ENCODE results near the gene PPT1.
"Not testable (repeated sequence)": the region's sequence is repeated elsewhere in the genome, so short reads cannot be mapped to it uniquely, and the experiment has no call there.

PPT1 gene

DNA sequence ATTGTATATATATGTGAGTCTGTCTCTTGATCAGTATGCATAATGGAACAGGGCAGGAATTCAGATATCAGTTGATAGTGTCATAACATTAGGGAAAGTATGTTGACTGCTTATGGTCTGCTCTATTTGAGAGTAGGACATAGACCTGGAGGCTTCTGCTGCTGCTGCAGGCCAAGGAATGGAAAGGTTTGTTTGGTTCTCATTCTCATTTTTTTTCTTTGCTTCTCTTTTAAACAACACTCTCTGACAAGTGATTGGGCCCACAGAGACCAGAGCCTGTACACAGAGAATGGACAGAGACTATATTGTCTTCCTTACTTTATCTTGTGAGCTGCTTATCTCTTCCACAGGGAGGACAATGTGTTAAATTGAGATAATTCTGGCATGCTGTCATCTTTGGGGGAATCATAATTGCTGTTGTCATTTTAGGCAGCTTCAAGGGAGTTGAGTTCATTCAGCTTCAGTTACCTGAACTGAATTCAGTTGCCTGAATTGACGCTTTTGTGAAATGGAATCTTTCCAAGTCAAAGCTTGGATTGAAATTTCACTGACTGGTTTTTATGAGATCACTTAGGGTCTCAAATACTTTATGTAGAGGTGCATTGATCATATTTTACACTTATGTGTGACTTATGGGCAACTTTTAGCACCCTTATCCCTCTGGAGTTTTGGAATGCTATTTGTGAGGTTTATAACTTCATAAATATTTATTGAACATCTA is 39.6 kb downstream of the PPT1 start:
- no peak for DNase-seq (ENCODE audit: low read depth, low spot score)

DNA sequence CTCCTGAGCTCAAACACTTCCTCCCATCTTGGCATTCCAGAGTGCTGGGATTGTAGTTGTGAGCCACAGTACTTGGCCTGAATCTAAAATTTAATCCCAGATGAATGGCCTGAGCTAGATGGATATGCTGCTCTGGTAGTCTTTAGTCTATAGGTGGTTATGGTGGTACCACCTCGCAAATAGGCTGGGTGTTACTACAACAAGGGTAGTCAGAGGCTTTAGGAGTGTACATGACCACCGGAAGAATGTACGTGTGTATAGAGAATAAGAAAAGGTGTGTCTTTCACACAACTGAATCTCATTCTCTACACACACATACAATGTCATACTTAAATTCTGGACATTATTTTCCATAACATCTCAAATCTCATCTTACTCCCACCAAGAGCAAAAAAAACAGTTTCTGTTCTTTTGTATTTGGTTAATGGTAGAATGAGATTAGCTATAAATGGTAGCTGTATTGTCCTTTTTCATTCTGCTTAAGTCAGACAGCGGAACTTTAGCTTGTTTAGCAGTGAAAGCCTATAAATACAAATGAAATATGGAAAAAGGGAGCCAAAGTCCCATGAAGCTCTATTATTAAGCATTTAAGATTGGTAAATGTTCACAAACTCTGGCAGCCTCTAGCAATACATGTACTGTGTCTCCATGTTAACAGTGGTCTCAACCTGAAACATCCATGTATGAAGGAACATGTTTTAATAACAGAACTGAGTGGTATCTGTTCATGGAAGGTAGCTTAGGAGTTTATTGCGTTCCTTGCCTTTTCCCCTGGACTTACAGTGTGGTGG is 40.3 kb downstream of the PPT1 start:
- DNase-seq (ENCODE audit: low read depth, low spot score): no peak

DNA sequence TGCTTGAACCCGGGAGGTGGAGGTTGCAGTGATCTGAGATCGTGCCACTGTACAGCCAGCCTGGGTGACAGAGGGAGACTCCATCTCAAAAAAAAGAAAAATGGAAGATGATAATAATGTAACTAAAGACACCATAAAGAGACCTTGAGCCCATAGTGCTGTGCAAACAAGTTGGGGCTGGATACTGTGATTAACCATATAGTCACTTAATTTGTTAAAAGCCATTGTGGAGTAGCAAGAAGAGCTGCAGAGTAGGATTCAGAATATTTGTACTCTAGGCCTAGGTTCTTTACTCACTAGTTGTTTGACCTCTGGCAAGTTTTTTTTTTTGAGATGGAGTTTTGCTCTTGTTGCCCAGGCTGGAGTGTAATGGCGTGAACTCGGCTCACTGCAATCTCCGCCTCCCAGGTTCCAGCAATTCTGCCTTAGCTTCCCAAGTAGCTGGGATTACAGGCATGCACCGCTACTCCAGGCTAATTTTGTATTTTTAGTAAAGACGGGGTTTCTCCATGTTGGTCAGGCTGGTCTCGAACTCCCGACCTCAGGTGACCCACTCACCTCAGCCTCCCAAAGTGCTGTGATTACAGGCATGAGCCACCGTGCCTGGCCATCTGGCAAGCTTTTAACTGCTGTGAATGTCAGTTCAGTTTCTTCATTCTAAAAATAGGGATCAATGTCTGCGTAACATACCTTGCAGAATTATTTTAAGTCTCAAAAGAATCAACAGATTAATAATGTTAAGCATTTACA is 43.7 kb downstream of the PPT1 start:
- DNase-seq (ENCODE audit: low read depth, low spot score): no peak

DNA sequence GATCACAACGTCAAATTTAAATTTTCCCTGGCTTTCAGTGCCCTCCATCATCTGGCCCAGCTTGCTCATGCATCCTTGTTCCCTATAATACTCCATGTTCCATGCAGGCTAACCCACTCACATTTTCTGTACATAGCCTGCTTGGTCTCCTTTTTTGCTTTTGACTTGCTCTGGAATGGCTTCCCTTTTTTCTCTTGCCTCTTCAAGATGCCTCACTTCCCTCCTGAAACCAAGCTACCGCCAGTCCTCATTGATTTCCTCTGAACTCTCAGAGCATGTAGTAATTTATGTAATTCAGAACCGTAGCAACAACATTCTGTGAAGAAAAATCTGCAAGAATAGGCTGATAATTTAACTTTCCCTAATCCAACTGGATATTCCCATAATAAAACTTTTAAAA is 46.2 kb downstream of the PPT1 start:
- no peak for DNase-seq (ENCODE audit: low read depth, low spot score)

DNA sequence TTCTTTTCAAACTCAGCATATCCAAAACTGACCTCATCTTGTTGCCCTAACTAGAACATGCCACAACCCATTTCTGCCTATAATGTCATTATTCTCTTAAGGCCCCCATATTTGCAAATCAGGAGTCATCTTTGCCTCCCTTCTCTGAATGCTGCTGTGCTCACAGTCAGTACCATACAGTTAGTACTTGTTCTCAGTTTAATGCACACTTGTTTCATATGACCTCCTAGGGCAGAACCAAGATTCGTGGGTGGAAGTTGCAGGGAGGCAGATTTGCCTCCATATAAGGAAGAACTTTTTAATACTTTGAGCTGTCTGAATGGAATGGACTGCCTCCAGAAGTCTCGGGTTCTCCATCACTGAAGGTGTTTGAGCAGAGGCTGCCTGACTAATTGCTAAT is 47.3 kb downstream of the PPT1 start:
- no peak for DNase-seq (ENCODE audit: low read depth, low spot score)

DNA sequence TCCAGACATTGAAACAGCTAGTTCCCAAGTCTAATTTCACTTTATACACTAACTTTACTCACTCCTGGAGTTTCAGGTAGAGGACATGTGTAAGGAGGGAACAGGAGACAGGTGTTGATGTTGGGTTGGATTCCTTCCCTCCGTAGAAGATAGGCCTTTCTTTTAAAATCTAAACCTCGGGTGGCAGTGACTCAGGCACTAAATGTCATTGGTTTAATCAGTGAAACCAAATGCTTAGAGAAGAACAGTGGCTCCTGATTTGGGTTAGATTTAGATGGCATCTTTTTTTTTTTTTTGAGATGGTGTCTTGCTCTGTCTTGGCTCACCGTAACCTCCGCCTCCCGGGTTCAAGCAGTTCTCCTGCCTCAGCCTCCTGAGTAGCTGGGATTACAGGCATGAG is 49.3 kb downstream of the PPT1 start:
- no peak for DNase-seq (ENCODE audit: low read depth, low spot score)

DNA sequence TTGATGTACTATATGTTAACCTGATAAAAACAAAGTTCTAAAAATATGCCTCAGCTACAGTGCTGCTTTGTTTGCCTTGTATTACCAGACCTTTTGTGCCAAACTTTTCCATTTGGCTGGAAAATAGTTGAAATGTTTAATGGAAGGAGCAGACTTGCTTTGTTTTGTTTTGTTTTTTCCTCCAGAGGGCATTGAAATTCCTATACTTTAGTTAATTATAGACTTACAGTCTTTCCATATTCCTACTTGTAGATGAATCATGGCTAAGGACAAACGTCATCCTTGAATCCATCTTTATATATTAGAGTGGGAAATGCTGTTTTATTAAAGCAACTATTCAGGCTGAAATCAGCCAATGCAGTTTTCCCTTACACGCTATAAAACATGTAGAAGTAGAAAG is 49.8 kb downstream of the PPT1 start:
- no peak for DNase-seq (ENCODE audit: low read depth, low spot score)

DNA sequence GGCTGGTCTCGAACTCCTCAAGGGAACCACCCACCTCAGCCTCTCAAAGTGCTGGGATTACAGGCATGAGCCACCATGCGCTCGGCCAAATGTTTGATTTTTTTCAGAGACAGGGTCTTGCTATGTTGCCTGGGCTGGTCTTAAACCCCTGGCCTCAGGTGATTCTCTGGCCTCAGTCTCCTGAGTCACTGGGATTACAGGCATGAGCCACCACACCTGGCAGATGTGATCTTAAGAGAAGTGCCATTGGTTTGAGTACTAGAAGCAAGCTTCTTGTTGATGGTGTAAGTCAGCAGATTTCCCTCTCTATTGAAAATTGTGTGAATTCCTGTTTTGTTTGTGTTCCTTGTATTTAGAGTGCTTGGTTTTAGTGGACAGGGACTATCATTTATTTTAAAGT is 51.3 kb downstream of the PPT1 start:
- DNase-seq (ENCODE audit: low read depth, low spot score): no peak

DNA sequence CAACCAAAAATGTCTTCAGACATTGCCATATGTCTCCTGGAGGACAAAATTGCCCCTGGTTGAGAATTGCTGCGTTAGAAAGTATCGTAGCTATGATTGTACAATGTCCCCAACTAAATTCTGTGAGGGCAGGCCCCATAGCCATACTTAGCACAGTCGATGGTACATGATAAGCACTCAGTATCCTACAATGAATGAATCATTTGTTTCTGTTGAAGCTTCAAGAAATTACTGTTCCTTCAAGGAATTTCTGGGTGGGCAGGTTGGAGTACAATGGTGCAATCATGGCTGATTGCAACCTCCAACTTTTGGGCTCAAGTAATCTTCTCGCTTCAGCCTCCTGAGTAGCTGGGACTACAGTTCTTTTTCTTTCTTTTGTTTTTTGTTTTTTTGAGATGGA is 51.9 kb downstream of the PPT1 start:
- DNase-seq (ENCODE audit: low read depth, low spot score): no peak

DNA sequence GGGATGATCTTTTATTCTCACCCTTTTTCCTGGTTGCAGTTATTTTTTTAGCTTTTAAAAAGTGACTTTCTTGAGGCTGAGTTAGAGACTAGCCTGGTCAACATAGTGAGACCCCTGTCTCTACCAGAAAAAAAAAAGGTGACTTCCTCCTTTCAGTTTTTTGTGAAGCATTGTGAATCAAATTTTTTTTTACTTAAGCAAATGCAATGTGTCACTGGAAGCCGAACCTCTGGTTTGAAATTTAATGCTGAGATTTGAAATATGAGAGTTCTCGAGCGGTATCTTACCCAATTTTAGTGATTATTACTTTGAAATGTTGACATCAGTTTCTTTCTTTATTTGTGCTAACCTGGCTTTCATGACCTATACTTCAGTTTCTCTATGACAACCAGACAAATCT is 52.9 kb downstream of the PPT1 start:
- no peak for DNase-seq (ENCODE audit: low read depth, low spot score)

DNA sequence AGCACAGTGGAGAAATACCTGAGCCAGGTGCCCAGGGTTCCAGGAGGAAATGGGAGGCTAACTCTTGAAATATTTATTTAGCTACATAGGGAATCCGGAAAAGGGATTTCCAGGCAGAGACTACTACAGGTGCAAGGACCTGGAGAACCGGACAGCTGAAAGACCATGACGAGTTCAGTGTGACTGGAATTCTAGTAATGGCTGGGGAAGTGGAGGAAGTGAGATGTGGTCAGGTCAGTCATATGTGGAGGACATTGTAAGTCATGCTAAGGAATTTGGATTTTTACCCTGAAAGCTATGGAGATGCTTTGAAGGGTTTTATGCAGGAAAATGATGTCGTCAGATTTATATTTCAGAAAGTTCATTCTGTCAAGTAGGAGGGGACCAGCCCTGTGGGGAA is 54.7 kb downstream of the PPT1 start:
- no peak for DNase-seq (ENCODE audit: low read depth, low spot score)

DNA sequence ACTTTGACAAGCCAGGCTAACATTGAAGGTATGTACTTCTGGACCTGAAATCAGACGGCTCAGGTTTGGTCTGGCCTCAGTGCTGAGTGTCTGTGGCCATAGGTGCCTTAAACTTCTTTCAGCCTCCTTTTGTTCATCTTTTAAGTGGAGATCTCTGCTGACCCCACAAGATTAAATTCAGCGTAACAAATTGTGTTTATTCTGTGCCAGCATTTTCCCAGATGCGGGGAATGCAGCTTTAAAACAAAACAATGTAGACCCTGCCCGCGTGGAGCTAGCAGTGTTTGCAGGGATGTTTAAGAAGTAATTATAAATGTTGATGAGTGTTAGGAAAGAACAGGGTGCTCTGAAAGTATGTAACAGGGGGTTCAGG is 55.6 kb downstream of the PPT1 start:
- no peak for DNase-seq (ENCODE audit: low read depth, low spot score)

DNA sequence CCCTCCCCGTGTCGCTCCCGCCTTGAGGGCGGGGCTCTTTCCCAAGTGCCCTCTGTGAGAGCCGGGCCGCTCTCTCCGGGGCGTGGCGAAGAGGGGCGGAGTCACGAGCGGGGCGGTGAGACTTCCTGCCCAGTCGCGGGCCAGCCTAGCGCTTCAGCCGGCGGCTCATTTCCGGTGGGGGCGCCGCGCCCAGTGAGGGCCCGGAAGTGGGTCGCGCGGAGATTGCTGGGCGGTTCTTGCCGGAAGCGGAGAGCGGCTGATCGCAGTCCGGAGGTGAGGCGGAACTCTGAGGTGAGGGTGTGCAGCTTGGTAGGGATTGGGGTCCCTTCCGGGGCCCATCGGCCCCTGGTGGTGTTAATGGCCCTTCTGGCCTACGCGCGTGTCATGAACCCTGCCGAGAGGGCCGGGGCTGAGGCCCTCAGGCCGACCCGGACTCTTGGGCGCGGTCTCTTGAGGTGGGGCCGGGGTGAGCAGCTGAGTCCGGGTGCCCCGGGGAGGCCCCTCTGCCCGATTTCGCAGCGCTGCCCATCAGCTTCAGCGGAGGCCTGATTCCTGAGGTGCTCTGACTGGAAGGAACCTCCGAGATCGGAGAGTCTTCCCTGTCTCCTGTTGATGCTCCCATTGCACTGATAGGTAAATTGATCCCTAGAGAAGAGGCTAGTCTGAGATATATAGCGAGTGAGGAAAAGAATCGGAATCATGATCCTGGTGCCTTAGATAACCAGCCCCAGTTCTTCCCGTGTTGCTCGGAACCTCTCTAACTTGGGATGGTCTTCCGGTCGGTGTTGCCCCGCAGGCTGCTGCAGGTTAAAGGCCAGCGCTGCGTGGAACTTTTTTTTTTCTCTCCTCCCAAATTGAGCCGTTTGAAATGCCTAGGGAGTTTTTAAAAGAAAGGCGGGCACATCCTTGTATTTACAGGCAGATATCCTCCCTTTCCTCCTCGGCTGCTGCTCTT is 56.3 kb downstream of the PPT1 start, which contains the start of gene CAP1:
CAP1 (plus strand) TSS at position 219 of the 955 bp plus-strand sequence. CDS start 18,618 bp downstream, outside the sequence.
- peak; percentile 76 for DNase-seq (ENCODE audit: low read depth, low spot score)

DNA sequence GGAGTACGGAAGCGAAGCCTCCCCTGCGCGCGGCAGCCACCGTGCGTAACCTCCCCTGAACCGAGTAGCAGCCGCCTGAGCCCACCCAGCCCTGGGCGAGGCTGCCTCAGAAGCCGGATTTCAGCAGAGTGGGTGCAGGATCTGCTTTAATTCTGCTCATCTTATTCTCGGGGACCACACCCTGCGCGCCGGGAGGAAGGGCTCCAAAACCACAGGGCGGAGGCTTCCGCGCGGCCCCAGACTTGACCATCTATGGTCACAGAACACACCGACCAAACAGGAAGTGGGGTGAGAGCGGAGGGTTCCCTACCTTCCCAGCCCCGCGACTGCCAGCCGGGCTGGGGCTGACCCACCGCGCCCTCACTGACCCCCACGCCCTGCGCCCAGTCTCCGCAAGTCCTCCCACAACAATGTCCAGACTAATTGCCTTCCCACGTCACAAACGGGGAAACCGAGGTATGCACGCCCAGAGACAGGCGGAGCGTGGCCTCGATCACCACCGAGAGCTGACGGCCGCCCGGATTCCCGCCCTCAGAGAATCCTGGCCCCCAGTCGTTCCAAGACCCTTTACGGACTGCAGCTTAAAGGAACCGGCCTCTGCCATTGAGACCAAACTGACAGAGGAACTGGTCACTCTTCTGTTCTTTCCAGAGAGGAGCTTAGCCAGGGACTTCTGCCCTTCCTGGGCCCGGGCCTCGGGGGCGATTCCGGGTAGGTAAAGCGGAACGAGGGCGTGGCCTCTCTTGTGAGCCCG is 57.1 kb downstream of the PPT1 start:
- no peak for DNase-seq (ENCODE audit: low read depth, low spot score)

DNA sequence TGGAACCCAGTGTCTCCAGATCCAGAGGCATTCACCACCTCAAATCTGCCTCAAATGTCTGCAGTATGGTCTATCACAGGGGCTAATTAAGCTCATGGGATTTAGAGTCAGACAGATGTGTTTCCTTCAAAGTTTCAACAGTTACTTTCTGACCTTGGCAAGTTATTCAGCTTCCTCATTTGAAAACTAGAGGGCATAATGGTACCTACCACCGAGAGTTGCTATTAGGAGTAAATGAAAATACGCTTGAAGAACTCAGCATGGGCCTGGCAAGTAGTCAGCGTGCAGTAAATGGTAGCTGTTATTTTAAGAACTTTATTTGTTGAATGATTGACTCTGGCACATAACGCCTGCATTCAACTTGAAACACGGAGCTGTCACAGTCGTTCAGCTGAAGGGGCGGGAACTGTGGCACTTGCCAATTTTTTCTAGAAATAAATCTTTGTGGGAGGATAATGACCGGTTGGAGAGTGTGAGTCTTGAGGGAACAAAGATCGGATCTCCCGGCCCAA is 57.8 kb downstream of the PPT1 start:
- DNase-seq (ENCODE audit: low read depth, low spot score): no peak

DNA sequence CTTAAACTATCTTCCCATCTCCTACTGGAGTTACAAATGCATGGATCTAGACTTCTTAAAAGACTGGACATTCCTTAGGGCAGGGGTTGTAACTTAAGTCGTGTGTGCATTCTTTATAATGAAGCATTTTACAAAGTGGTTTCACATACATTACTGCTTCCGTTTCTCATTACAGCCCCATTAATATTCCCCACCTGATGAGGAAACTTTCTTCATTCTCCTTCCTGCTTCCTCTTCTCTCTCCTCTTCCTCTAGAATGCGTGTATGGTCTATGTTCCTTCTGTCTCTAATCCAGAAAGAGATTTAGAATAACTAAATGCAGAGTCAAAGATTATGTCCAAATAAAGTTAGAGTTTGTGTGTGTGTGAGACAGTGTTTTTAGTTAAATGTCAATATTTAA is 58.4 kb downstream of the PPT1 start:
- no peak for DNase-seq (ENCODE audit: low read depth, low spot score)

DNA sequence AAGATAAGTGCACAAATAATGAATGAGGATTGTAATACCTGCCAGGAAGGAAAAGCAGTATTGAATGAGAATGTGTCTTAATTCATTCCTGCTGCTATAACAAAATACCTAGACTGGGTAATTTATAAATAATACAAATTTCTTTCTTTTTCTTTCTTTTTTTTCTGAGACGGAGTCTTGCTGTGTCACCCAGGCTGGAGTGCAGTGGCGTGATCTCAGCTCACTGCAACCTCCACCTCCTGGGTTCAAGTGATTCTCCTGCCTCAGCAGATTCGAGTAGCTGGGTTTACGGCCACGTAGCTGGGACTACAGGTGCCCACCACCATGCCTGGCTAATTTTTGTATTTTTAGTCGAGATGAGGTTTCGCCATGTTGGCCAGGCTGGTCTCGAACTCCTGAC is 59.8 kb downstream of the PPT1 start:
- DNase-seq (ENCODE audit: low read depth, low spot score): not testable (repeated sequence)

DNA sequence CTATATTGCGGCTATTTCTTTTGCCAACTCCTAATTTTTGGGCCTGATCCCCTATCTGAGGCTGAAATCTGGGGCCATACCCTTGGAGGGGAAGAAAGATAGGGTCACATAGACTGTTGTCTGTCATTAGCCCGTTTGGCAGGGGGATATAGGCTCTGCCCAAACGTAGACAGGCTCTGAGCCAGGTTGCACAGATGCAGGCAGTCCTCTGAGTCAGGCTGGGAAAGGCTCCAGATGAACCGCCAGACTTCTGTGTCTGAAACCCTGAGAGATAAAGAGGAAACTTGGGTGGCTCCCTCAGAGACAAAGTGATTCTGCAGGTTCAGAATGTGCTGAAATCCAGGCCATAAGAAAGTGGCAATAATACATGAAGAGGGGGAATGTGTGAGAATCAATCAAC is 60.5 kb downstream of the PPT1 start:
- no peak for DNase-seq (ENCODE audit: low read depth, low spot score)

DNA sequence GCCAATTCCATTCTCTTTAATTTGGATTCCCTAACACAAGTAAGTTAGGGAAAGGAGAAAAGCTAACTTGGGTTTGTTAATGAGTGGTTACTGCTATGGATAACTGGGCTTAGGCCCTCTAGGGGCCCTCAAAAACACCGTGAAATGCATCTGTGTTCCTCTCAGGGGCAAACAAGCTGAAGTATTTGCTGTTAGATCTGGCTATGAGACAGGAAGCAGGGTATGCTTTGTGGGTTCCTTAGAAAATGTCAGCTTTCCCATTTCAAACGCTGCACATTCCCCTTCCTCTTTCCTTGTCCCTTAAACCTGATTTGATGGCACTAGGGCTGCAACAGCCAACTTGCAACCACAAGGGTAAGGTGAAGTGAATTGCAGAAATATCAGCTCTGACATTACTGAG is 62.2 kb downstream of the PPT1 start:
- DNase-seq (ENCODE audit: low read depth, low spot score): no peak

DNA sequence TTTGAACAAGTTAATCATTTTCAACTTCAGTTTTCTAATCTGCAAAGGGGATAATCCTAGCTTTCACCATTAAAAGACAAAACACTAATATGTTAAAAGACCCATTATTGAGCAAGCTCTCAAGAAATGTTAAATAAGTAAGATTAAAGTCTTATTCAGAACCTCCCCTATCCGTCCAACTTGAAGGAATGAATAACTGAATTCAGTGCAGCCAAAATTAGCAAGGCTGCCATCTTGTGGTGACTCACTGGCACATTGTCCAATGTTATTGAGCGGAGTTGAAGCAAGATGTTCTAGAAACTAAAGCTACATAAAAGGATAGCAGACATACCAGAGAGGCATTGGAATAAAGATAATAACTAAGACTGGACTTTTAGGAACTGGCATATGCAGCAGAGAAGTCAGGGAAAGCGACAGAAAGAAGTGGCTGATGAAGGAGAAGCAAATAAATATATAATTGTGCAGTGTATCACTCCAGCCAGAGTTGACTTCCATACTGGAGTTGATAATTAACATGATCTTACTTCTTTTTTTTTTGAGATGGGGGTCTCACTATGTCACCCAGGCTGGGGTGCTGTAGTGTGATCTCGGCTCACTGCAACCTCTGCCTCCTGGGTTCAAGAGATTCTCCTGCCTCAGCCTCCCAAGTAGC is 64.7 kb downstream of the PPT1 start:
- no peak for DNase-seq (ENCODE audit: low read depth, low spot score)
